GM19239 (cell line): ENCODE results near the gene OR4F17.
"Not testable (repeated sequence)": the region's sequence is repeated elsewhere in the genome, so short reads cannot be mapped to it uniquely, and the experiment has no call there.

Experiments used
- DNase-seq: peaks from one replicate; pipeline ENCODE4 v3.0.0; 2011; ENCODE audit warnings: low spot score; ENCODE audit not compliant: insufficient read length
- FAIRE-seq: peaks from 2 replicates; lab custom pipeline; 2011; peaks lifted over from hg19 to GRCh38; lab: Jason Lieb, UNC

OR4F17 gene, protein sequence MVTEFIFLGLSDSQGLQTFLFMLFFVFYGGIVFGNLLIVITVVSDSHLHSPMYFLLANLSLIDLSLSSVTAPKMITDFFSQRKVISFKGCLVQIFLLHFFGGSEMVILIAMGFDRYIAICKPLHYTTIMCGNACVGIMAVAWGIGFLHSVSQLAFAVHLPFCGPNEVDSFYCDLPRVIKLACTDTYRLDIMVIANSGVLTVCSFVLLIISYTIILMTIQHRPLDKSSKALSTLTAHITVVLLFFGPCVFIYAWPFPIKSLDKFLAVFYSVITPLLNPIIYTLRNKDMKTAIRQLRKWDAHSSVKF

DNA sequence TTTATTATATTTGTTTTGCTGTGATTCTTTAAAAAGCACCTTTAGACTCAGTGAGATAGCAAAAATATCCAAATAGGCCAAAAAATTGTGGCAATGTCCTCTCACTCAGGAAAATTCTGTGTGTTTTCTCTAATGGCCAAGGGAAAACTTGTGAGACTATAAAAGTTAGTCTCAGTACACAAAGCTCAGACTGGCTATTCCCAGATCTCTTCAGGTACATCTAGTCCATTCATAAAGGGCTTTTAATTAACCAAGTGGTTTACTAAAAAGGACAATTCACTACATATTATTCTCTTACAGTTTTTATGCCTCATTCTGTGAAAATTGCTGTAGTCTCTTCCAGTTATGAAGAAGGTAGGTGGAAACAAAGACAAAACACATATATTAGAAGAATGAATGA is at the start of gene OR4F17:
OR4F17 (plus strand) TSS at position 301 of the 400 bp plus-strand sequence. CDS start 3,575 bp downstream, outside the sequence.
- not testable (repeated sequence) for FAIRE-seq

DNA sequence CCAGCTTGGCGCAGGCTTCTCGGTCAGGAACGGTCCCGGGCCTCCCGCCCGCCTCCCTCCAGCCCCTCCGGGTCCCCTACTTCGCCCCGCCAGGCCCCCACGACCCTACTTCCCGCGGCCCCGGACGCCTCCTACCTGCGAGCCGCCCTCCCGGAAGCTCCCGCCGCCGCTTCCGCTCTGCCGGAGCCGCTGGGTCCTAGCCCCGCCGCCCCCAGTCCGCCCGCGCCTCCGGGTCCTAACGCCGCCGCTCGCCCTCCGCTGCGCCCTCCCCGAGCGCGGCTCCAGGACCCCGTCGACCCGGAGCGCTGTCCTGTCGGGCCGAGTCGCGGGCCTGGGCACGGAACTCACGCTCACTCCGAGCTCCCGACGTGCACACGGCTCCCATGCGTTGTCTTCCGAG is 36.1 kb upstream of the OR4F17 start:
- FAIRE-seq, DNase-seq: not testable (repeated sequence)

More for the DNA sequence above, at the start of gene OR4F17:
- DNase-seq: not testable (repeated sequence)

DNA sequence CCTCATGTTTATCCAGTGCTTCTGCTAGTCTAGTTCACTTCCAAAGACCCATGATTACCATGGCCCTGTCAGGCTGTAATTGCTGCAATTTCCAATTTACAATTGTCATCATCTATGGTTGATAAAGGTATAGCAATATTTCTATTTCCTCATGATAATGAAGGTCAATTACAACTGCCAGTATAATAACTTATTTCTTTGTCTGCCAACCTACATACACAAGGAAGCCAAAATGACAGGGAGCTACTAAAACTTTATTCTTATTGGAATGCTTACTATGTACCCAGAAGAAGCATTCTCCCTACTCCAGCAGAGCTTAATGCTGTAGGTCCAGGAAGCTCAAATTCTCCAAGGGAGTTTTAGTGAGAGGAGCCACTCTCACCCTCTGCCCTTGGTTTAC is 24.0 kb upstream of the OR4F17 start:
- DNase-seq, FAIRE-seq: not testable (repeated sequence)

DNA sequence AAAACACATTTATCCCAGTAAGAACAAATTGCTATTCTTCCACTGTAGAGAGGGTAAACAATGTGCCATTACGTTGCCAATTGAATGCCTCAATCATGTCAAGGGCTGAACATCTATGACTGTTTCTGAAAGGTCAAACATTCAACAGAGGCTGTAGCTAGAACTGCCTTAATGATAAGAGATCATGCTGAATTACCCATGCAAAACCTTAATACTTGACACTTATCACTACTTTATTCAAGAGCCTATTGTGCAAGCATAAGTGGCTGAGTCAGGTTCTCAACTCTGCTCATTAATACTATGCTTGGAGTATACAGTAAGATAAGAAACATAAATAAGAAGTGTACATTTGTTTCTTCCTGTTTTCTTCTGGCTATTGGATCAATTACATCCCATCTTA is 23.3 kb upstream of the OR4F17 start:
- not testable (repeated sequence) for DNase-seq, FAIRE-seq

DNA sequence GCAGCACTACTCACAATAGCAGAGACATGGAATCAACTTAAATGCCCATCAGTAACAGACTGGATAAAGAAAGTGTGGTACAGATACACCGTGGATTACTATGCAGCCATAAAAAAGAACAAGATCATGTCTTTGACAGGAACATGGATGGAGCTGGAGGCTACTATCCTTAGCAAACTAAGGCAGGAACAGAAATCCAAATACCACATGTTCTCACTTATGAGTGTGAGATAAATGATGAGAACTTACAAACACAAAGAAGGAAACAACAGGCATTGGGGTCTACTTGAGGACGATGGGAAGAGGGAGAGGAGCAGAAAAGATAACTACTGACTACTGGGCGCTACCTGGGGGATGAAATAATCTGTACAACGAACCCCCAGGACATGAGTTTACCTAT is 16.2 kb upstream of the OR4F17 start:
- FAIRE-seq, DNase-seq: not testable (repeated sequence)

DNA sequence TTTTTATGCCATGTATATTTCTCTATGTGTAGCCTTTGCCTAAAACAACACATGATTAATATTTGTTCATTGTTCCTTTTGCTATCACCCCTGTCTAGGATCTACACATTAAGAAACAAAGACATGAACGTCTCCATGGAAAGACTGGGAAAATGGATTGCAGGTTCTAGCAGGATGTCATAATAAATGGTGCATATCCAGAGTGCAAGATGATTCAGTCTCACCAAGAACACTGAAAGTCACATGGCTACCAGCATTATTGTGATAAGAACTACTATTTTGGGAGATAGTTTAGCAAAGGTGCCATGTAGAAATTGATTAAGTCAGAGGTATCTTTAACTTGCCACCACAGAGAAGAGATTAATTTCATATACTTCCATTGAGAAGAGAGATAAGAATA is 12.1 kb upstream of the OR4F17 start:
- FAIRE-seq, DNase-seq: not testable (repeated sequence)

DNA sequence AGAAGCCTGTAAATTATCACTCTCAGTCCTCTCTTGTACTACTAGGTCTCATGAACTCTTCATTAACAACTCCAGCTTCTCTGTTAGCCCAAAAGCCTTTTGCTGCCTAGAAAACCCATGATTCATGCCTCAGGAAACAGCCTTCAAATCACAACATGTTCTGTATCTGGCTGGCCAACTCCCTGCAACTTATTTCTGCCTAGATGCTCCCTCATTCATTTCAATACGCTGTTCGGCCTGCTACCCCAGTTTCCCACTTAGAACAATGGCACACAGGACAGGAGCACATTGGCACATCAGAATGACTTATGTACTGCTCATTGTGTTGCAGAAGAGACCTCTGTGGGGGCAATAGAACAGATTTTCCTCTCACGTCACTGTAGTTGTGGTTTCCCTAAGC is 9.3 kb upstream of the OR4F17 start:
- not testable (repeated sequence) for FAIRE-seq, DNase-seq

DNA sequence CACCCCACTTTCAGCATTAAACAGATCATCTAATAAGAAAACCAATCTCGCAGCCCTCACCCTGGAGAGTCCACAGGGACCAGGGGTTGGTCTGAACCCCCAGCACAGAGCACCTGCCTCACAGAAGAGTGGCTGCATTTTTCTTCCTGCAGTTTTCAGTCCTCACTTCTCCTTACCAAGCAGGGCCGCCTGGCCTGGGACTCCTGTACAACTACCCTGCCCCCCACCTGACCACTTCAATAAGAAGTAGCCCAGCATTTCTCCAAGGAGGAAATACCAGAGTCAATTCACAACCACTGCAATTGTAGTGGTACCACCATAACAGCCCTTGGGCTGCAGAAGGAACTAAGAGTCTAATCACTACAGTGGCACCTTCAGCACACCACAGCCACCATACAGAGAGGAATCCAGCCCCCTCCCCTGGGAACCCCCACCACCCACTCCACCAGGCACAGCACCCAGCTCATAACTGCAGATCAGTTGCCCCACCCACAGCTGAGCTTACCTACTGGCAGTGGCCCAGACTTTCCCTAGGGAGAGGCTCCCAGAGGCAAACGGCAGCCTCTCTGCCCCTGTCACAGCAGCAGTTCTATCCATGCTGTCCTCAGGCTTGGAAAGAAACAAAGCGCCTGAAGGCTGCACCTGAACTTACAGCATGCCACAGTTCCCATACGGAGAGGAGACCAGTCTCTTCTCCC is 13.7 kb downstream of the OR4F17 start:
- not testable (repeated sequence) for FAIRE-seq, DNase-seq
